ENCODE measurements around the gene ZNF837.

Gene ZNF837

GRCh38 chr19:58367698-58368454 is 13.0 kb downstream of the ZNF837 start:
- no peak for DNase-seq

GRCh38 chr19:58366585-58367430 is 14.0 kb downstream of the ZNF837 start:
- no peak for DNase-seq

GRCh38 chr19:58364146-58364545 is 16.7 kb downstream of the ZNF837 start:
- no peak for DNase-seq

GRCh38 chr19:58362272-58362994 is 18.4 kb downstream of the ZNF837 start, which contains the start of gene ZNF497:
TSS of gene ZNF497 (minus strand) at chr19:58362751. CDS start at chr19:58357635, 5,116 bp downstream.
- peak; percentile 97 for DNase-seq

- peak; percentile 69 for DNase-seq
Measured at GRCh38 chr19:58361900-58362271, 18.9 kb downstream of the ZNF837 start.

- DNase-seq, result no peak
Measured at GRCh38 chr19:58357481-58358145, 23.2 kb downstream of the ZNF837 start.

GRCh38 chr19:58356766-58357480 is 23.9 kb downstream of the ZNF837 start:
- DNase-seq, result no peak

GRCh38 chr19:58355908-58356765 is 24.7 kb downstream of the ZNF837 start:
- no peak for DNase-seq

GRCh38 chr19:58355215-58355796 is 25.5 kb downstream of the ZNF837 start:
- no peak for DNase-seq

GRCh38 chr19:58354478-58355030 is 26.3 kb downstream of the ZNF837 start:
- no peak for DNase-seq

GRCh38 chr19:58353717-58354477 is 26.9 kb downstream of the ZNF837 start:
- DNase-seq, result no peak

- DNase-seq, result no peak
Measured at GRCh38 chr19:58352760-58353671, 27.8 kb downstream of the ZNF837 start, which contains the start of gene A1BG. TSS of gene A1BG (minus strand) at chr19:58353492. CDS start at chr19:58353437, 55 bp downstream.

GRCh38 chr19:58351990-58352755 is 28.7 kb downstream of the ZNF837 start:
- DNase-seq, result no peak

GRCh38 chr19:58351558-58351878 is 29.3 kb downstream of the ZNF837 start:
- no peak for DNase-seq

GRCh38 chr19:58350871-58351557 is 29.8 kb downstream of the ZNF837 start:
- no peak for DNase-seq

- no peak for DNase-seq
Measured at GRCh38 chr19:58350001-58350861, 30.6 kb downstream of the ZNF837 start.

Data from NCI-H82 (cell line).